Esophagus muscularis mucosa (tissue), 4 donors: ENCODE measurements around the gene CUX1.

Experiments
- CTCF ChIP-seq, 3 experiments: fragments of 200-600 bp in 2 of 3; fragments of 450-650 bp in 1 of 3; sonication (generic) in 2 of 3; IDR thresholded peaks; one replicate each; pipeline ENCODE4 v1.5.1; 2017 to 2019; ENCODE audit warnings: antibody characterized with exemption in 3 of 3, mild to moderate bottlenecking in 2 of 3, moderate library complexity in 1 of 3
- EP300 ChIP-seq: sonication (generic); formaldehyde crosslinking; IDR thresholded peaks from one replicate; pipeline ENCODE4 v1.6.1; 2017; ENCODE audit warnings: antibody characterized with exemption
- POLR2A ChIP-seq: fragments of 450-650 bp; IDR thresholded peaks from one replicate; pipeline ENCODE4 v1.6.1; 2017; ENCODE audit warnings: antibody characterized with exemption, moderate library complexity, mild to moderate bottlenecking, low read depth

- TF ChIP-seq CTCF (IDR thresholded peaks at IDR 0.05) (no peak), POLR2A (no peak), EP300 (no peak)
These were observed 385.8 kb downstream of the CUX1 start for GRCh38 chr7:102203218-102203617.
